ACC112 (cell line): ENCODE data around the gene SORCS3.

Source experiments
- H2AFZ ChIP-seq: fragments of 200-600 bp; sonication (generic); one replicate; pipeline ENCODE4 v1.6.0; 2017; ENCODE audit warnings: antibody characterized with exemption, low read length; ENCODE audit not compliant: unreplicated experiment
- H3K27ac ChIP-seq: fragments of 200-600 bp; sonication (generic); 2 replicates; pipeline ENCODE4 v1.5.1; 2014; ENCODE audit warnings: low read depth, mild to moderate bottlenecking, antibody characterized with exemption, low read length, moderate library complexity
- H3K27me3 ChIP-seq: fragments of 200-600 bp; sonication (generic); 2 replicates; pipeline ENCODE4 v1.6.1; 2014; ENCODE audit warnings: mild to moderate bottlenecking, antibody characterized with exemption, low read length, moderate library complexity, mixed read lengths; ENCODE audit not compliant: insufficient read depth
- H3K36me3 ChIP-seq: fragments of 200-600 bp; sonication (generic); 2 replicates; pipeline ENCODE4 v1.6.1; 2016; ENCODE audit warnings: mild to moderate bottlenecking, antibody characterized with exemption, low read length, moderate library complexity, mixed read lengths; ENCODE audit not compliant: insufficient read depth
- H3K4me1 ChIP-seq: fragments of 200-600 bp; sonication (generic); one replicate; pipeline ENCODE4 v1.6.1; 2016; ENCODE audit warnings: low read length, mixed read lengths; ENCODE audit not compliant: insufficient read depth, unreplicated experiment, control insufficient read depth
- H3K4me3 ChIP-seq: fragments of 200-600 bp; sonication (generic); 2 replicates; pipeline ENCODE4 v1.5.1; 2014; ENCODE audit warnings: mild to moderate bottlenecking, low read depth, low read length
- H3K79me2 ChIP-seq: fragments of 200-600 bp; sonication (generic); one replicate; pipeline ENCODE4 v1.6.0; 2016; ENCODE audit warnings: low read length; ENCODE audit not compliant: control insufficient read depth, unreplicated experiment, insufficient read depth

Gene SORCS3

GRCh38 chr10:104646146-104646545 is 5.1 kb downstream of the SORCS3 start:
- no peak overlapping the region for H2AFZ ChIP-seq
- peaks cover 57% of the 10 kb centered on the region for H3K27me3 ChIP-seq
- H3K4me1 ChIP-seq, result no peaks in the 10 kb centered on the region
- no peak overlapping the region for H3K4me3 ChIP-seq
- H3K79me2 ChIP-seq, result no peaks in the 10 kb centered on the region
- no peak overlapping the region for H3K27ac ChIP-seq
- no peaks in the 10 kb centered on the region for H3K36me3 ChIP-seq

GRCh38 chr10:104648421-104648820 is 7.3 kb downstream of the SORCS3 start:
- H3K27ac ChIP-seq, result no peak overlapping the region

GRCh38 chr10:104650072-104650471 is 9.0 kb downstream of the SORCS3 start:
- no peaks in the 10 kb centered on the region for H3K4me1 ChIP-seq
- H3K27ac ChIP-seq, result no peak overlapping the region
- H3K4me3 ChIP-seq, result no peak overlapping the region
- H3K27me3 ChIP-seq, result peaks cover 20% of the 10 kb centered on the region
- H2AFZ ChIP-seq, result no peak overlapping the region
- H3K36me3 ChIP-seq, result no peaks in the 10 kb centered on the region
- H3K79me2 ChIP-seq, result no peaks in the 10 kb centered on the region

More at GRCh38 chr10:104648421-104648820, 7.3 kb downstream of the SORCS3 start:
- H3K4me1 ChIP-seq, result no peaks in the 10 kb centered on the region
- H2AFZ ChIP-seq, result no peak overlapping the region
- no peaks in the 10 kb centered on the region for H3K36me3 ChIP-seq
- H3K27me3 ChIP-seq, result peaks cover 36% of the 10 kb centered on the region
- H3K79me2 ChIP-seq, result no peaks in the 10 kb centered on the region
- H3K4me3 ChIP-seq, result no peak overlapping the region

- no peak overlapping the region for H2AFZ ChIP-seq
- no peaks in the 10 kb centered on the region for H3K79me2 ChIP-seq
- H3K4me1 ChIP-seq, result no peaks in the 10 kb centered on the region
- H3K36me3 ChIP-seq, result no peaks in the 10 kb centered on the region
- no peak overlapping the region for H3K4me3 ChIP-seq
- peaks cover 13% of the 10 kb centered on the region for H3K27me3 ChIP-seq
- H3K27ac ChIP-seq, result no peak overlapping the region
Observed at GRCh38 chr10:104650635-104651331, 9.7 kb downstream of the SORCS3 start.

GRCh38 chr10:104657036-104657435 is 15.9 kb downstream of the SORCS3 start:
- no peak overlapping the region for H3K27ac ChIP-seq
- no peaks in the 10 kb centered on the region for H3K36me3 ChIP-seq
- H3K27me3 ChIP-seq, result no peaks in the 10 kb centered on the region
- H2AFZ ChIP-seq, result no peak overlapping the region
- no peaks in the 10 kb centered on the region for H3K79me2 ChIP-seq
- no peaks in the 10 kb centered on the region for H3K4me1 ChIP-seq
- no peak overlapping the region for H3K4me3 ChIP-seq

GRCh38 chr10:104657457-104657856 is 16.4 kb downstream of the SORCS3 start:
- Histone ChIP-seq H3K36me3 (no peaks in the 10 kb centered on the region), H3K27me3 (no peaks in the 10 kb centered on the region), H3K4me3 (no peak overlapping the region), H3K27ac (no peak overlapping the region), H3K4me1 (no peaks in the 10 kb centered on the region), H2AFZ (no peak overlapping the region), H3K79me2 (no peaks in the 10 kb centered on the region)

GRCh38 chr10:104658067-104658466 is 17.0 kb downstream of the SORCS3 start:
- no peak overlapping the region for H2AFZ ChIP-seq
- H3K4me3 ChIP-seq, result no peak overlapping the region
- no peaks in the 10 kb centered on the region for H3K4me1 ChIP-seq
- H3K27ac ChIP-seq, result no peak overlapping the region
- no peaks in the 10 kb centered on the region for H3K27me3 ChIP-seq
- no peaks in the 10 kb centered on the region for H3K36me3 ChIP-seq
- H3K79me2 ChIP-seq, result no peaks in the 10 kb centered on the region

- no peaks in the 10 kb centered on the region for H3K4me1 ChIP-seq
- no peak overlapping the region for H3K27ac ChIP-seq
- no peaks in the 10 kb centered on the region for H3K79me2 ChIP-seq
- no peak overlapping the region for H3K4me3 ChIP-seq
- H3K27me3 ChIP-seq, result no peaks in the 10 kb centered on the region
- H3K36me3 ChIP-seq, result no peaks in the 10 kb centered on the region
- no peak overlapping the region for H2AFZ ChIP-seq
Observed at GRCh38 chr10:104659809-104660208, 18.7 kb downstream of the SORCS3 start.

- Histone ChIP-seq H3K27me3 (no peaks in the 10 kb centered on the region), H3K4me1 (no peaks in the 10 kb centered on the region), H2AFZ (no peak overlapping the region), H3K27ac (no peak overlapping the region), H3K79me2 (no peaks in the 10 kb centered on the region), H3K36me3 (no peaks in the 10 kb centered on the region), H3K4me3 (no peak overlapping the region)
Observed at GRCh38 chr10:104663076-104663475, 22.0 kb downstream of the SORCS3 start.

- no peaks in the 10 kb centered on the region for H3K36me3 ChIP-seq
- H3K27me3 ChIP-seq, result no peaks in the 10 kb centered on the region
- no peak overlapping the region for H3K27ac ChIP-seq
- no peak overlapping the region for H2AFZ ChIP-seq
- H3K4me3 ChIP-seq, result no peak overlapping the region
- no peaks in the 10 kb centered on the region for H3K4me1 ChIP-seq
- no peaks in the 10 kb centered on the region for H3K79me2 ChIP-seq
Observed at GRCh38 chr10:104663563-104663962, 22.5 kb downstream of the SORCS3 start.

- Histone ChIP-seq H3K36me3 (no peaks in the 10 kb centered on the region), H3K27me3 (no peaks in the 10 kb centered on the region), H3K4me3 (no peak overlapping the region), H3K79me2 (no peaks in the 10 kb centered on the region), H3K27ac (no peak overlapping the region), H2AFZ (no peak overlapping the region), H3K4me1 (no peaks in the 10 kb centered on the region)
Observed at GRCh38 chr10:104664205-104664604, 23.1 kb downstream of the SORCS3 start.
